ENCODE data around the gene FCER1G. TPM values are rescaled to one million over a fixed set of nuclear protein-coding genes. Genes with fewer than 3 reads are reported as not detected.

The FCER1G gene
- total RNA-seq (10 to 100 TPM in 2 of 4 donors, 1 to 10 TPM in 2; 3.3 to 11.3 (median 9.7) TPM), polyA plus RNA-seq (10 to 100 TPM in 2 of 3 donors, 1 to 10 TPM in 1; 8.3 to 23.5 (median 12.4) TPM)
- long read RNA-seq, donor 1, partial matches to known transcripts = 1 of 4 reads
- long read RNA-seq, donor 1, other reads (novel, unspliced or antisense) = 0 of 4 reads
- long read RNA-seq, donor 2, partial matches to known transcripts = 0 of 5 reads
- long read RNA-seq, donor 2, other reads (novel, unspliced or antisense) = 0 of 5 reads

DNA sequence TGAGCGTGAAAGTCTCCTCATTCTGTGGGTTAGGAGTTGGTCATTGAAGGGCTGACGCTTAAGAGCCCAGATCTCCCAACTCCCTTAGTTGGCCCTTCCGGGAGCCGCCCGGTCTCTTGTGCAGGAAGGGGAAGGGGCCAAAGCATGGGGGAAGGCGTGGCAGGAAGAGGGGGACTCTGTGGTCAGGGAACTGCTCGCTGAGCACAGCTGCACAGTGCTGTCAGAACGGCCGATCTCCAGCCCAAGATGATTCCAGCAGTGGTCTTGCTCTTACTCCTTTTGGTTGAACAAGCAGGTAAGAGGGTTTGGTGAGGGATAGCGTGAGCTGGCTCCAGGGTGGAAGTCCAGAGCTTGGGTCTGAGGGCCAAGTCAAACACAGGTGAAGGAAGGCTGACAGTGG lies at the start of gene FCER1G:
TSS of gene FCER1G (plus strand) at position 220 of the 400 bp plus-strand sequence. CDS start at position 247, 27 bp downstream.
- Histone ChIP-seq H3K27me3 (ENCODE audit: insufficient read depth in 3 of 3, low read length in 2 of 3) (no peaks in the 10 kb centered on the region), H3K36me3 (ENCODE audit: insufficient read depth in 1 of 2, low read depth in 1 of 2) (peaks cover 17 to 53% of the 10 kb centered on the region in 2 donors), H3K4me3 (peak within 1 kb of the TSS; percentile 42), H3K27ac (no peak within 1 kb of the TSS), H3K9me3 (no peaks in the 10 kb centered on the region), H3K4me1 (no peaks in the 10 kb centered on the region)
- TF ChIP-seq CTCF (IDR thresholded peaks at IDR 0.05) = no peak
- intact Hi-C loops (cut with DNase I) = no loop called here
- 68 to 77% (median 72%) methylated on average over 10 of the region's 10 CpGs for WGBS, 3 donors
- ATAC-seq (peak in 3 of 4 donors; percentile 28 to 48 (median 33)), DNase-seq (peak; percentile 45 to 79)

GRCh38 chr1:161165742-161166668 lies 49.1 kb upstream of the FCER1G start, which contains the start of gene PPOX:
Gene PPOX, plus strand, starts transcription at chr1:161166426. Its CDS starts 422 bp downstream, at chr1:161166848.
- peak; percentile 94 to 97 for DNase-seq
- Histone ChIP-seq H3K4me3 (peak within 1 kb of the TSS; percentile 96), H3K9me3 (no peaks in the 10 kb centered on the region), H3K27me3 (ENCODE audit: insufficient read depth in 3 of 3, low read length in 2 of 3) (no peaks in the 10 kb centered on the region), H3K36me3 (ENCODE audit: insufficient read depth in 1 of 2, low read depth in 1 of 2) (peaks cover 0 to 73% of the 10 kb centered on the region in 2 donors), H3K4me1 (peaks cover 22% of the 10 kb centered on the region), H3K27ac (peak within 1 kb of the TSS; percentile 81)
- 0 to 1% (median 0%) methylated on average over 54 of the region's 54 CpGs for WGBS, 3 donors
- ATAC-seq = peak; percentile 95 to 98 (median 97)
- peak; percentile 25 for TF ChIP-seq CTCF (IDR thresholded peaks at IDR 0.05)
- intact Hi-C loops (cut with DNase I) = no loop called here

DNA sequence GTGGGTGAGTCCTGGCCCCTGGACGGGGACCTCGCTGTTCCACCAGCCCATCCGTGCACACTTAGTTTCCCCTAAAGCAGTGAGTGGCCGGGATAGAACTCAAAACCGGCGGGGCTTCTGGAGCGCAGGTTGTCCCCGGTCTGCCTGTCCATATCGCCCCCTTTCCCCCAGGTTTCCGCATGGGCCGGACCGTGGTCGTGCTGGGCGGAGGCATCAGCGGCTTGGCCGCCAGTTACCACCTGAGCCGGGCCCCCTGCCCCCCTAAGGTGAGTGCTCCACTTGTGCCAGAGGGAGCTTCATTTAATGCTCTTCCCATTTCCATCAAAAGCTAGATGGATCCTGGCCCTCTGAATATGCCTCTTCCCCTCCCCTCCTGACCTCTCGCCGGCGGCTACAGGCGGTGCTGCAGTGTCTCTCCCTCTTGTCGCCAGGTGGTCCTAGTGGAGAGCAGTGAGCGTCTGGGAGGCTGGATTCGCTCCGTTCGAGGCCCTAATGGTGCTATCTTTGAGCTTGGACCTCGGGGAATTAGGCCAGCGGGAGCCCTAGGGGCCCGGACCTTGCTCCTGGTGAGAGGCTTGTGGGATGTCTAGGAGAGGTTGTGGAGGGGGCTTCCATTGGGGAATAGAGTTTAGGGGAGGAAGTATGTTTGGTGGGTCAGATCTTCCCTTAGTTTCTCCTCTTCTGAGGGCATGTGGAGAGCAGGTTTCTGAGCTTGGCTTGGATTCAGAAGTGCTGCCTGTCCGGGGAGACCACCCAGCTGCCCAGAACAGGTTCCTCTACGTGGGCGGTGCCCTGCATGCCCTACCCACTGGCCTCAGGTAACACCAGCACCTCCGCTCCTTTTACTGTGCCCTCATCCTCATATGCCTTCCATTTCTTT lies 48.2 kb upstream of the FCER1G start:
- TF ChIP-seq CTCF (IDR thresholded peaks at IDR 0.05) = no peak
- Histone ChIP-seq H3K27me3 (ENCODE audit: insufficient read depth in 3 of 3, low read length in 2 of 3) (no peaks in the 10 kb centered on the region), H3K36me3 (ENCODE audit: insufficient read depth in 1 of 2, low read depth in 1 of 2) (peaks cover 0 to 75% of the 10 kb centered on the region in 2 donors), H3K4me3 (peak overlapping the region; percentile 96), H3K4me1 (peaks cover 20% of the 10 kb centered on the region), H3K27ac (peak overlapping the region; percentile 81), H3K9me3 (no peaks in the 10 kb centered on the region)
- 6 to 7% (median 7%) methylated on average over 32 to 33 of the region's 33 CpGs for WGBS, 3 donors
- ATAC-seq (peak in 1 of 4 donors; percentile 5), DNase-seq (no peak)
- intact Hi-C loops (cut with DNase I) = no loop called here

DNA sequence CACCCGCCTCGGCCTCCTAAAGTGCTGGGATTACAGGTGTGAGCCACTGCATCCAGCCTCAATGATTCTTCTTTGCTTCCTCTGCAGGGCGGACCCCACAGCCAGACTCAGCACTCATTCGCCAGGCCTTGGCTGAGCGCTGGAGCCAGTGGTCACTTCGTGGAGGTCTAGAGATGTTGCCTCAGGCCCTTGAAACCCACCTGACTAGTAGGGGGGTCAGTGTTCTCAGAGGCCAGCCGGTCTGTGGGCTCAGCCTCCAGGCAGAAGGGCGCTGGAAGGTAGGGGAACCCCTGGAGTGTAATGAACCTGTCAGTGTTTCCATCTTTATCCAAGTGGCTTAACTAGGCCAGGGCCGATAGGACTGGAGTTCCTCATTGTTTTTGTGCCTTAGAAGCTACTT lies 46.2 kb upstream of the FCER1G start:
- H3K9me3 ChIP-seq = no peaks in the 10 kb centered on the region
- H3K4me1 ChIP-seq = peaks cover 32% of the 10 kb centered on the region
- no peak for TF ChIP-seq CTCF (IDR thresholded peaks at IDR 0.05)
- no peaks in the 10 kb centered on the region for H3K27me3 ChIP-seq (ENCODE audit: insufficient read depth in 3 of 3, low read length in 2 of 3)
- WGBS, 3 donors = 92 to 93% (median 93%) methylated on average over 9 of the region's 9 CpGs
- ATAC-seq = no peak
- intact Hi-C loops (cut with DNase I) = no loop called here
- H3K36me3 ChIP-seq (ENCODE audit: insufficient read depth in 1 of 2, low read depth in 1 of 2) = peaks cover 6 to 75% of the 10 kb centered on the region in 2 donors
- DNase-seq = peak in 1 of 2 donors; percentile 3
- no peak overlapping the region for H3K27ac ChIP-seq
- no peak overlapping the region for H3K4me3 ChIP-seq

All from psoas muscle (tissue), 8 donors.